WTC11 (cell line): ENCODE data around the gene NDUFV1.

ENCODE experiments used
- SP1 ChIP-seq: sonication (generic); formaldehyde crosslinking; conservative IDR thresholded peaks from 2 replicates; pipeline ENCODE4 v1.8.1; 2022; ENCODE audit warnings: missing genetic modification reagents
- TEAD4 ChIP-seq: sonication (generic); formaldehyde crosslinking; IDR thresholded peaks from 2 replicates; pipeline ENCODE4 v1.8.0; 2022; ENCODE audit warnings: mild to moderate bottlenecking, missing genetic modification reagents
- ZNF263 ChIP-seq: sonication (generic); formaldehyde crosslinking; IDR thresholded peaks from 2 replicates; pipeline ENCODE4 v1.8.1; 2022; ENCODE audit warnings: low read depth, mild to moderate bottlenecking, moderate library complexity, missing genetic modification reagents
- TF ChIP-seq, protein P1 (sequence below): sonication (generic); formaldehyde crosslinking; conservative IDR thresholded peaks from 2 replicates; pipeline ENCODE4 v1.8.1; 2022; ENCODE audit warnings: mild to moderate bottlenecking, missing genetic modification reagents
- TF ChIP-seq, protein P2 (sequence below): fragments of 200-600 bp; IDR thresholded peaks from 2 replicates; pipeline ENCODE4 v1.8.0; 2022; ENCODE audit warnings: antibody characterized with exemption
- TF ChIP-seq, protein P3 (sequence below): sonication (generic); formaldehyde crosslinking; IDR thresholded peaks from 2 replicates; pipeline ENCODE4 v1.8.1; 2022; ENCODE audit warnings: mild to moderate bottlenecking, moderate library complexity, missing genetic modification reagents

DNA sequence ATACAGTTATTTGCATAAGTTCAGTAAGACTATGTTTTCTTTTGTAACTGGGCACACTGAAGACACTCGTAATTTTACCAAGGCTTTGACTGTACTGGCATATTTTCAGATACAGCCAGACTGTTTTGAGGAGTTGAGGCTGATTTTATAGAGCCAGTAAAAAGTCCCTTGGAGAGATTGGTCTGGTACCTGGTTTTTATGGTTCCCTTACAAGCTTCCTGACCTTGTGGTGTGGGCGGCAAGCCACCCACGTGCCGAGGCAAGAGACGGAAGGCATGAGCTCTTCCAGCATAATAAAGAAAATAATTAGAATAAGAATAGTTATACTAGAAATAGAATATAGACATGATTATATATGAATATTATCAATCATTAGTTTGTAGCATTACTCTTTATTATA, 34.4 kb upstream of the NDUFV1 start:
- TF ChIP-seq, protein P1, sequence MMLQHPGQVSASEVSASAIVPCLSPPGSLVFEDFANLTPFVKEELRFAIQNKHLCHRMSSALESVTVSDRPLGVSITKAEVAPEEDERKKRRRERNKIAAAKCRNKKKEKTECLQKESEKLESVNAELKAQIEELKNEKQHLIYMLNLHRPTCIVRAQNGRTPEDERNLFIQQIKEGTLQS, result no peak
- TF ChIP-seq, protein P2, sequence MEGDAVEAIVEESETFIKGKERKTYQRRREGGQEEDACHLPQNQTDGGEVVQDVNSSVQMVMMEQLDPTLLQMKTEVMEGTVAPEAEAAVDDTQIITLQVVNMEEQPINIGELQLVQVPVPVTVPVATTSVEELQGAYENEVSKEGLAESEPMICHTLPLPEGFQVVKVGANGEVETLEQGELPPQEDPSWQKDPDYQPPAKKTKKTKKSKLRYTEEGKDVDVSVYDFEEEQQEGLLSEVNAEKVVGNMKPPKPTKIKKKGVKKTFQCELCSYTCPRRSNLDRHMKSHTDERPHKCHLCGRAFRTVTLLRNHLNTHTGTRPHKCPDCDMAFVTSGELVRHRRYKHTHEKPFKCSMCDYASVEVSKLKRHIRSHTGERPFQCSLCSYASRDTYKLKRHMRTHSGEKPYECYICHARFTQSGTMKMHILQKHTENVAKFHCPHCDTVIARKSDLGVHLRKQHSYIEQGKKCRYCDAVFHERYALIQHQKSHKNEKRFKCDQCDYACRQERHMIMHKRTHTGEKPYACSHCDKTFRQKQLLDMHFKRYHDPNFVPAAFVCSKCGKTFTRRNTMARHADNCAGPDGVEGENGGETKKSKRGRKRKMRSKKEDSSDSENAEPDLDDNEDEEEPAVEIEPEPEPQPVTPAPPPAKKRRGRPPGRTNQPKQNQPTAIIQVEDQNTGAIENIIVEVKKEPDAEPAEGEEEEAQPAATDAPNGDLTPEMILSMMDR, result no peak
- TF ChIP-seq SP1 (CRISPR knock-in tag) (no peak), ZNF263 (CRISPR knock-in tag) (no peak), TEAD4 (CRISPR knock-in tag) (no peak)
- TF ChIP-seq, protein P3, sequence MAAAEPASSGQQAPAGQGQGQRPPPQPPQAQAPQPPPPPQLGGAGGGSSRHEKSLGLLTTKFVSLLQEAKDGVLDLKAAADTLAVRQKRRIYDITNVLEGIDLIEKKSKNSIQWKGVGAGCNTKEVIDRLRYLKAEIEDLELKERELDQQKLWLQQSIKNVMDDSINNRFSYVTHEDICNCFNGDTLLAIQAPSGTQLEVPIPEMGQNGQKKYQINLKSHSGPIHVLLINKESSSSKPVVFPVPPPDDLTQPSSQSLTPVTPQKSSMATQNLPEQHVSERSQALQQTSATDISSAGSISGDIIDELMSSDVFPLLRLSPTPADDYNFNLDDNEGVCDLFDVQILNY (CRISPR knock-in tag), result no peak
